HepG2 (cell line): Measurements from ENCODE around the gene PSMA7. TPM values are rescaled to one million over a fixed set of nuclear protein-coding genes. Genes with fewer than 3 reads are reported as not detected.

Experiments
- ATF7 ChIP-seq, 2 experiments: fragments of 450-650 bp in 1 of 2; sonication (generic) in 1 of 2; formaldehyde crosslinking in 1 of 2; IDR thresholded peaks; 2 replicates each; pipeline versions ENCODE4 v1.4.0 to v1.6.1; 2016 to 2020; ENCODE audit warnings: antibody characterized with exemption in 1 of 2, mild to moderate bottlenecking in 1 of 2, missing genetic modification reagents in 1 of 2
- CEBPG ChIP-seq: IDR thresholded peaks from 2 replicates; pipeline ENCODE4 v1.6.1; 2016
- GFI1 ChIP-seq: sonication (generic); formaldehyde crosslinking; IDR thresholded peaks from 2 replicates; pipeline ENCODE4 v1.5.0; 2020; ENCODE audit warnings: missing genetic modification reagents, mild to moderate bottlenecking, borderline replicate concordance
- KMT2A ChIP-seq: sonication (generic); formaldehyde crosslinking; IDR thresholded peaks from 2 replicates; pipeline ENCODE4 v1.4.0; 2020; ENCODE audit warnings: missing genetic modification reagents
- MZF1 ChIP-seq: sonication (generic); formaldehyde crosslinking; IDR thresholded peaks from 2 replicates; pipeline ENCODE4 v1.8.1; 2023; ENCODE audit warnings: mild to moderate bottlenecking, missing genetic modification reagents, borderline replicate concordance
- REXO4 ChIP-seq: sonication (generic); formaldehyde crosslinking; IDR thresholded peaks from 2 replicates; pipeline ENCODE4 v1.8.0; 2022; ENCODE audit warnings: missing genetic modification reagents, mild to moderate bottlenecking, borderline replicate concordance
- SCMH1 ChIP-seq: sonication (generic); formaldehyde crosslinking; IDR thresholded peaks from 2 replicates; pipeline ENCODE4 v1.9.0; 2021; ENCODE audit warnings: missing genetic modification reagents, mild to moderate bottlenecking, borderline replicate concordance
- ZNF329 ChIP-seq: sonication (generic); formaldehyde crosslinking; IDR thresholded peaks from 2 replicates; pipeline ENCODE4 v1.9.0; 2021; ENCODE audit warnings: low read depth, mild to moderate bottlenecking, missing genetic modification reagents
- ZNF331 ChIP-seq: sonication (generic); formaldehyde crosslinking; IDR thresholded peaks from 2 replicates; pipeline ENCODE4 v1.4.0; 2020; ENCODE audit warnings: missing genetic modification reagents
- ZNF468 ChIP-seq: sonication (generic); formaldehyde crosslinking; IDR thresholded peaks from 2 replicates; pipeline ENCODE4 v1.8.0; 2022; ENCODE audit warnings: mild to moderate bottlenecking, moderate library complexity, missing genetic modification reagents
- ZSCAN5A ChIP-seq: sonication (generic); formaldehyde crosslinking; IDR thresholded peaks from 2 replicates; pipeline ENCODE4 v1.8.0; 2022; ENCODE audit warnings: mild to moderate bottlenecking, missing genetic modification reagents, borderline replicate concordance
- polyA plus RNA-seq, 8 experiments: library from polyadenylated mRNA; depleted of rRNA in 3 of 8; stranded (reverse) in 7 of 8; unstranded in 1 of 8; fragments of >200 nt; fragmentation: Illumina TruSeq in 4 of 8; extraction: Trizol in 4 of 8; gene quantifications; 2 replicates each; pipeline versions ENCODE4 v1.2.1 to v1.2.3, GENCODE V29; 2011 to 2016; ENCODE audit warnings: low read depth in 4 of 8, missing spikeins in 1 of 8, mixed read lengths in 1 of 8; ENCODE audit not compliant: insufficient read depth in 1 of 8
- total RNA-seq, 5 experiments: library from RNA; depleted of rRNA; stranded (reverse); fragments of >200 nt; fragmentation: Illumina TruSeq; extraction: Trizol; gene quantifications; 2 replicates each; pipeline ENCODE4 v1.2.3, GENCODE V29; 2016; ENCODE audit warnings: low read depth in 1 of 5
- TF ChIP-seq, protein P1 (sequence below): sonication (generic); formaldehyde crosslinking; IDR thresholded peaks from 2 replicates; pipeline ENCODE4 v1.9.0; 2021; ENCODE audit warnings: mild to moderate bottlenecking, missing genetic modification reagents
- TF ChIP-seq, protein P2 (sequence below): sonication (generic); formaldehyde crosslinking; conservative IDR thresholded peaks from 2 replicates; pipeline ENCODE4 v1.8.0; 2022; ENCODE audit warnings: mild to moderate bottlenecking, moderate library complexity, missing genetic modification reagents
- TF ChIP-seq, protein P3 (sequence below): sonication (generic); formaldehyde crosslinking; IDR thresholded peaks from 2 replicates; pipeline ENCODE4 v1.5.1; 2020; ENCODE audit warnings: mild to moderate bottlenecking, missing genetic modification reagents

Gene PSMA7
- total and polyA plus RNA-seq, 2 of the 13 experiments (the other 11 are each of a cell fraction or from before 2014, with no cell fraction given) = 531 to 631 TPM

- TF ChIP-seq, protein P1, sequence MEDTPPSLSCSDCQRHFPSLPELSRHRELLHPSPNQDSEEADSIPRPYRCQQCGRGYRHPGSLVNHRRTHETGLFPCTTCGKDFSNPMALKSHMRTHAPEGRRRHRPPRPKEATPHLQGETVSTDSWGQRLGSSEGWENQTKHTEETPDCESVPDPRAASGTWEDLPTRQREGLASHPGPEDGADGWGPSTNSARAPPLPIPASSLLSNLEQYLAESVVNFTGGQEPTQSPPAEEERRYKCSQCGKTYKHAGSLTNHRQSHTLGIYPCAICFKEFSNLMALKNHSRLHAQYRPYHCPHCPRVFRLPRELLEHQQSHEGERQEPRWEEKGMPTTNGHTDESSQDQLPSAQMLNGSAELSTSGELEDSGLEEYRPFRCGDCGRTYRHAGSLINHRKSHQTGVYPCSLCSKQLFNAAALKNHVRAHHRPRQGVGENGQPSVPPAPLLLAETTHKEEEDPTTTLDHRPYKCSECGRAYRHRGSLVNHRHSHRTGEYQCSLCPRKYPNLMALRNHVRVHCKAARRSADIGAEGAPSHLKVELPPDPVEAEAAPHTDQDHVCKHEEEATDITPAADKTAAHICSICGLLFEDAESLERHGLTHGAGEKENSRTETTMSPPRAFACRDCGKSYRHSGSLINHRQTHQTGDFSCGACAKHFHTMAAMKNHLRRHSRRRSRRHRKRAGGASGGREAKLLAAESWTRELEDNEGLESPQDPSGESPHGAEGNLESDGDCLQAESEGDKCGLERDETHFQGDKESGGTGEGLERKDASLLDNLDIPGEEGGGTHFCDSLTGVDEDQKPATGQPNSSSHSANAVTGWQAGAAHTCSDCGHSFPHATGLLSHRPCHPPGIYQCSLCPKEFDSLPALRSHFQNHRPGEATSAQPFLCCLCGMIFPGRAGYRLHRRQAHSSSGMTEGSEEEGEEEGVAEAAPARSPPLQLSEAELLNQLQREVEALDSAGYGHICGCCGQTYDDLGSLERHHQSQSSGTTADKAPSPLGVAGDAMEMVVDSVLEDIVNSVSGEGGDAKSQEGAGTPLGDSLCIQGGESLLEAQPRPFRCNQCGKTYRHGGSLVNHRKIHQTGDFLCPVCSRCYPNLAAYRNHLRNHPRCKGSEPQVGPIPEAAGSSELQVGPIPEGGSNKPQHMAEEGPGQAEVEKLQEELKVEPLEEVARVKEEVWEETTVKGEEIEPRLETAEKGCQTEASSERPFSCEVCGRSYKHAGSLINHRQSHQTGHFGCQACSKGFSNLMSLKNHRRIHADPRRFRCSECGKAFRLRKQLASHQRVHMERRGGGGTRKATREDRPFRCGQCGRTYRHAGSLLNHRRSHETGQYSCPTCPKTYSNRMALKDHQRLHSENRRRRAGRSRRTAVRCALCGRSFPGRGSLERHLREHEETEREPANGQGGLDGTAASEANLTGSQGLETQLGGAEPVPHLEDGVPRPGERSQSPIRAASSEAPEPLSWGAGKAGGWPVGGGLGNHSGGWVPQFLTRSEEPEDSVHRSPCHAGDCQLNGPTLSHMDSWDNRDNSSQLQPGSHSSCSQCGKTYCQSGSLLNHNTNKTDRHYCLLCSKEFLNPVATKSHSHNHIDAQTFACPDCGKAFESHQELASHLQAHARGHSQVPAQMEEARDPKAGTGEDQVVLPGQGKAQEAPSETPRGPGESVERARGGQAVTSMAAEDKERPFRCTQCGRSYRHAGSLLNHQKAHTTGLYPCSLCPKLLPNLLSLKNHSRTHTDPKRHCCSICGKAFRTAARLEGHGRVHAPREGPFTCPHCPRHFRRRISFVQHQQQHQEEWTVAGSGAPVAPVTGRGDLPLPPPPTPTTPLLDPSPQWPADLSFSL (CRISPR knock-in tag) = no peak
- TF ChIP-seq, protein P2, sequence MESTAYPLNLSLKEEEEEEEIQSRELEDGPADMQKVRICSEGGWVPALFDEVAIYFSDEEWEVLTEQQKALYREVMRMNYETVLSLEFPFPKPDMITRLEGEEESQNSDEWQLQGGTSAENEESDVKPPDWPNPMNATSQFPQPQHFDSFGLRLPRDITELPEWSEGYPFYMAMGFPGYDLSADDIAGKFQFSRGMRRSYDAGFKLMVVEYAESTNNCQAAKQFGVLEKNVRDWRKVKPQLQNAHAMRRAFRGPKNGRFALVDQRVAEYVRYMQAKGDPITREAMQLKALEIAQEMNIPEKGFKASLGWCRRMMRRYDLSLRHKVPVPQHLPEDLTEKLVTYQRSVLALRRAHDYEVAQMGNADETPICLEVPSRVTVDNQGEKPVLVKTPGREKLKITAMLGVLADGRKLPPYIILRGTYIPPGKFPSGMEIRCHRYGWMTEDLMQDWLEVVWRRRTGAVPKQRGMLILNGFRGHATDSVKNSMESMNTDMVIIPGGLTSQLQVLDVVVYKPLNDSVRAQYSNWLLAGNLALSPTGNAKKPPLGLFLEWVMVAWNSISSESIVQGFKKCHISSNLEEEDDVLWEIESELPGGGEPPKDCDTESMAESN (CRISPR knock-in tag) = peak; percentile 99
- TF ChIP-seq CEBPG (CRISPR knock-in tag) (0 out of 2 replicates have a peak, but pooled peaks have one; percentile 26), GFI1 (peak; percentile 85), KMT2A (CRISPR knock-in tag) (peak; percentile 100), ZNF329 (CRISPR knock-in tag) (no peak), SCMH1 (CRISPR knock-in tag) (no peak), ZNF331 (CRISPR knock-in tag) (peak; percentile 98), ATF7 (IDR thresholded peaks at IDR 0.05) (no peak), ATF7 (CRISPR knock-in tag; IDR thresholded peaks at IDR 0.05) (peak; percentile 70; the same call in 1 of the 2 replicates), ZNF468 (CRISPR knock-in tag) (peak; percentile 94; the same call in 1 of the 2 replicates), REXO4 (peak; percentile 51; the same call in 1 of the 2 replicates), ZSCAN5A (CRISPR knock-in tag) (peak; percentile 32; the same call in 1 of the 2 replicates), MZF1 (peak; percentile 99; the same call in 1 of the 2 replicates)
- TF ChIP-seq, protein P3, sequence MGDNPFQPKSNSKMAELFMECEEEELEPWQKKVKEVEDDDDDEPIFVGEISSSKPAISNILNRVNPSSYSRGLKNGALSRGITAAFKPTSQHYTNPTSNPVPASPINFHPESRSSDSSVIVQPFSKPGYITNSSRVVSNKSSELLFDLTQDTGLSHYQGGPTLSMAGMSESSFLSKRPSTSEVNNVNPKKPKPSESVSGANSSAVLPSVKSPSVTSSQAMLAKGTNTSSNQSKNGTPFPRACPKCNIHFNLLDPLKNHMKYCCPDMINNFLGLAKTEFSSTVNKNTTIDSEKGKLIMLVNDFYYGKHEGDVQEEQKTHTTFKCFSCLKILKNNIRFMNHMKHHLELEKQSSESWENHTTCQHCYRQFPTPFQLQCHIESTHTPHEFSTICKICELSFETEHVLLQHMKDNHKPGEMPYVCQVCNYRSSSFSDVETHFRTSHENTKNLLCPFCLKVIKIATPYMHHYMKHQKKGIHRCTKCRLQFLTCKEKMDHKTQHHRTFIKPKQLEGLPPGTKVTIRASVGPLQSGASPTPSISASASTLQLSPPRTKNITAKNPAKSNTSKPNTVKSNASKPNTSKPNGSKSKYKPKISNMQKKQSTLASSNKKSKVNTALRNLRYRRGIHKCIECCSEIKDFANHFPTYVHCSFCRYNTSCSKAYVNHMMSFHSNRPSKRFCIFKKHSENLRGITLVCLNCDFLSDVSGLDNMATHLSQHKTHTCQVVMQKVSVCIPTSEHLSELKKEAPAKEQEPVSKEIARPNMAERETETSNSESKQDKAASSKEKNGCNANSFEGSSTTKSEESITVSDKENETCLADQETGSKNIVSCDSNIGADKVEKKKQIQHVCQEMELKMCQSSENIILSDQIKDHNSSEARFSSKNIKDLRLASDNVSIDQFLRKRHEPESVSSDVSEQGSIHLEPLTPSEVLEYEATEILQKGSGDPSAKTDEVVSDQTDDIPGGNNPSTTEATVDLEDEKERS (CRISPR knock-in tag) = peak; percentile 99
Observed at GRCh38 chr20:62182469-62183425, 39.6 kb upstream of the PSMA7 start, which contains the start of gene MTG2 (continued).
